ENCODE measurements around the gene IBTK.
"Not testable (repeated sequence)": the region's sequence is repeated elsewhere in the genome, so short reads cannot be mapped to it uniquely, and the experiment has no call there.

The IBTK gene

DNA sequence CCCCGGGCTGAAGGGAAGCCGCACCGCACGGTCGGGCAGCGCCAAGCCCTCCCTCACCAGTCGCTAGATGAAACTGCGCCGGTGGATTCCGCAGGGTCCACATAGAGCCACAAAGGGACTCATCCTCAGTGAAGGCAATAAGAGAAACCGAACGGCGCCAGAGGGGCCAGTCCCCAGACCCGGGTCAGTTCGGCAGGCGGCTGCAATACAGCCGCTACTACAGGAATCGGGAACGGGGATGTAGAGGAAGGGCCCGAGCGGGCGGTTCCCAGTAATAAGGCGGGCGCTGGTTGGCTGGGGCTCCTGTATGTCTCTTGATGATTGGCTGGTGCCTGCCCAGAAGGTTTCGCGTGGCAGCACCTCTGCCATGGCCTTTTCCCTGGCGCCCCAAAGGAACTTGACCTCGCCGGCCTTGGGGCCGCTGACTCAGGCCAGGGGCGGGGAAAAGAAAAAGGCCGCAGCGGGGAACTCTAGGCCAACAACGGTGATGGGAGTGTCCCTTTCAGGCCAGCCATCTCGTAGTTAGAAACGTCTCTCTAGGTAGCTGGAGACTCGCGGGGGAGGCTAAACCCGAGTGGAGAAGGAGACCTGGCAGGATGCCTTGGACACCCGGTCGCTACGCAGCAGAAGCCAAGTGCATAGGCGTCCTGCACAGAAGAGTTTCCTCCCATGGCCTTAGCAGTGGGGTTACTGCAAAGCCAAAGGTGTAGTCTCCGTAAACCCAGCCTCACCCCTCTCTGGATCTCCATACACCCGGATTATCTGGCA, at the start of gene IBTK:
Gene IBTK (minus strand): TSS at position 240 of the 768 bp plus-strand sequence. CDS start 7,258 bp downstream, outside the sequence.
- DNase-seq, result peak; percentile 65 to 80

GRCh38 chr6:82283771-82284410, 36.3 kb upstream of the IBTK start:
- no peak for DNase-seq

DNA sequence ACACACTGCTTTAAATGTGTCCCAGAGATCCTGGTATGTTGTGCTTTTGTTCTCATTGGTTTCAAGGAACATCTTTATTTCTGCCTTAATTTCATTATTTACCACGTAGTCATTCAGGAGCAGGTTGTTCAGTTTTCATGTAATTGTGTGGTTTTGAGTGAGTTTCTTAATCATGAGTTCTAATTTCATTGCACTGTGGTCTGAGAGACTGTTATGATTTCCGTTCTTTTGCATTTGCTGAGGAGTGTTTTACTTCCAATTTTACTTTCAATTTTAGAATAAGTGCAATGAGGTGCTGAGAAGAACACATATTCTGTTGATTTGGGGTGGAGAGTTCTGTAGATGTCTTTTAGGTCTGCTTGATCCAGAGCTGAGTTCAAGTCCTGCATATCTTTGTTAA, 34.0 kb upstream of the IBTK start:
- not testable (repeated sequence) for DNase-seq

DNA sequence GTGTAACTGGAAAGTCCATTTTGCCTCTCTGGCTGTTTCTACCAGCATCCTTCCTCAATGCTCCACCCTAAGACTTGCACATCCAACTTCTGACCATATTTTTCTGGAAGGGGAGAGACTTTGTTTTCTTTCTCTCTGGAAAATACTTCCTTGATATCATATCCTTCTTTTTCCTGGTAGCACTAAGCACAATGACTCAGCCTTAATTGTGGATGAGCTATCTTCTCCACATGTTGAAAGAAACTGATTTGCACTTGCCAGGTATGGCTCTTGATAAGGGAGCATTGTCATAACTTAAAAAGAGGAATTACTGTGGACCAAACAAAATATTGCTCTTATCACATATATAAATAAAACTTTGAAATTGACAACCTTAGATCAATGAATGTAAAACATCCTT, 30.1 kb upstream of the IBTK start:
- no peak for DNase-seq

DNA sequence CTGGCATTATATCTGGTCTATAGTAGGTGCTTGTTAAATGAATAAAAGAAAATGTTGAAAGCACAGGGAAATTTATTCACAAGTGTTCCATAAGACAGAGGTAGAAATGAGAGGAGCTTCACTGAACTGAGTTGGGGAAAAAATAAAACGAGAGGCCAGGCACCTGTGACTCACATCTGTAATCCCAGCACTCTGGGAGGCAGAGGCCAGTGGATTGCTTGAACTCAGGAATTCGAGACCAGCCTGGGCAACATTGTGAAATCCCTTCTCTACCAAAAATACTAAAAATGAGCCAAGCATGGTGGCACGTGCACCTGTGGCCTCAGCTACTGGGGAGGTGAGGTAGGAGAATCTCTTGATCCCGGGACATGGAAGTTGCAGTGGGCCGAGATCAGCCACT, 28.1 kb upstream of the IBTK start:
- DNase-seq, result no peak

DNA sequence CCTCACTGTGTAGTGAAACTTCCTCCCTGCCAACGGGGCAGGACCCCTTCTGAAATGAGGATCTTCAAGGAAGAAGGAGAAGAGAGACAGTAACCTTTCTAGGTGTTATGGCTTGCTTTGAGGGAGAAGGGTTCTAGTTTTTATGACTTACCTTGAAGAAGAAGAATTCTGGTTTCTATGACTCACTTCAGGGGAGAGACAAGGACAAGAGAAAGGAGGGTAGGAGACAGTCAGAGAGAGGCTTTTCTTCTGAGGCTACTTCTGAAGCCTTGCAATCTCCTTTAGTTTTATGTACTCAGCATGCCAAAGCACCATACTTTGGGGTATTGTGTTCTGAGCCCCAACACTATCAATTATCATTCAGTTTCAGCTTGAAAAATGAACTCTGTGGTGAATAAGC, 25.8 kb upstream of the IBTK start:
- DNase-seq, result no peak

- DNase-seq, result peak in 1 of 2 experiments; percentile 7
Measured at GRCh38 chr6:82270881-82271635, 23.5 kb upstream of the IBTK start.

DNA sequence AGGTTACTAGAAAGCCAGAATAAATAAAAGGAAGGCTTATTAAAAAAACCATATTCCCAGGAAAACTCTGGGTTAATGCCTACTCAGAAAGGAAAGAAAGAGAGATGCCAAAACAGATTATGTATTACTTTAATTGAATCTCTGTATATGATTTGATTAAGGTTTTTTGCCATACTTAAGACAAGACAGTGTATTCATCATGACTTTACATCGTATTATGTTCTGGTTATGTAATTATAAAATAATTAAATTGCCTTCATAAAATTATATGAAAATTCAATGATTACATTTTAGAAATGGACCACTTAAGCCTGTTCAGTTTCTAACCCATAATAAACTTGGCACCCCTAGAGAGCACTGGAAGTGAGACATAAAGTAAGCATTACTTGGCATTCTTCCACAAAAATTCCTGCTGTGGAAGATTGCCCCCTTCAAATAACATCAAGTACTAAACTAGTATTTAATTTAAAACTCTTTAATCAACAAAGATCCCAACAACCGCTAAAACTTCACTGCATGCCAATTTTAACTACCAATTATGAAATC, 20.8 kb upstream of the IBTK start:
- DNase-seq, result no peak

GRCh38 chr6:82264824-82265223, 17.3 kb upstream of the IBTK start:
- DNase-seq, result no peak

- DNase-seq, result no peak
Measured at GRCh38 chr6:82264321-82264720, 16.8 kb upstream of the IBTK start.

DNA sequence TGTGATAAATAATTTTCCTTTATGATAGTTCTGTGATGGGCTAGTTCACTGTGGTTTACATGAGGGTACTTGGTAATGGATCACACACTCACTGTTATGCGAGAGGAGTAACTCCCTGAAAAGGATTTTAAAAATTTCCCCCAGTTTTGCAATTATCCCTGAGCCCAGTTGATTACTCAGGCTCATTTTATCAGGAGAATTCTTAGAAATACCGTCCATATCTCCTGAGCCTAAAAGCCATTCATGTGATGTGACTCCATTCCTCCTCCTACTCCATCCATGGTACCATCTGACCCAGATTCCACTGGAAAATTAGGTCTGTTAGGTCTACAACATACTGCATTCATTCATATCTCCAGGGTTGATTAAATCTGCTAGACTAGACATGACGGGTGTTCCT, 16.4 kb upstream of the IBTK start:
- DNase-seq, result no peak

GRCh38 chr6:82260997-82261732, 13.6 kb upstream of the IBTK start:
- no peak for DNase-seq

- no peak for DNase-seq
Measured at GRCh38 chr6:82259389-82259788, 11.8 kb upstream of the IBTK start.

DNA sequence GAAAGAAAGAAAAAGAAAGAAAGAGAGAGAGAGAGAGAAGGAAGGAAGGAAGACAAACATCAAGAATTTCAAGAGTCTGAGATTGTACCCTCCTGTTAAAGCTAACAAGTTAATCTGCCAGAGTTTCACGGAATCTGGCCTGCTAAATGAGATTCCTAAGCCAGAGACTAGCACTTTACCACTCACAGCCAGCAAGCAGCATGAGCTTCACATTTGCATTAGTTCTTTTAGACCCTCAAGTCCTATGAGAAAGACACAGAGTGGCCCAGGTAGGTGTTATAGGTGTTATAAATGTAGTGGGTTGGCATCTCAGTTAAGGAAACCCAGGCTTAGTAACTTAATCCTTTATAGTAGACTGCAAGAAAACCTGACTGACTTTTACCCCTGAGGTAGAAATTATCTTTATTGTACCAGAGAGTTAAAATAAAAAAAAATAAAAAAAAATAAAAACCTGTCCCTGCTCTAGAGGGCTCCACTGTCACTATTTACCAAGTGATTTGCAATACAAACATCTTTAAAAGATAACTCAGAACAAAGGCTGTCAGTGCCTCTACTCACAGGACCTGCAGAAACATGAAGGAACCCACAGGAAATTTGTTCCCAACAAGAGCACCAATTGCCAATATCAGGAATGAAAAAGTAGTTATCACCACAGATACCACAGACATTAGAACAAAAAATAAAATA, 9.7 kb upstream of the IBTK start:
- no peak for DNase-seq

- not testable (repeated sequence) for DNase-seq
Measured at GRCh38 chr6:82254722-82255121, 7.2 kb upstream of the IBTK start.

DNA sequence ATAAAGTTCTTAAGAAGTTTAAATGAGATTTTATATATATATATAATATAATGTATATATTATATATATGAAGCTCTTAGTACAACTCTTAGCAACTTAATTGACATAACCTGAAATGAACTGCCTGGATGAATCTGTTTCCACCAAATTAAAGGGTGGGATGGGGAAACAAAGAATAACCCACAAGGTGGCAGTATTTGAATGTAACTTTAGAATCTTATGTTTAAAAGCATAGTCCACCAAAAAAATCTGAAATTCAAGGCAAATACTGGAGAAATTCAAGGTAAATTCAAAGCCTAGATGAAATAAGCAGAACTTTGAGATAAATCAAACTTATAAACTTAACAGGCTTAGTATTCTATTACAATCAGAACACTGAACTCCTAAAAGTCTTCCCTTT, 4.4 kb upstream of the IBTK start:
- no peak for DNase-seq

DNA sequence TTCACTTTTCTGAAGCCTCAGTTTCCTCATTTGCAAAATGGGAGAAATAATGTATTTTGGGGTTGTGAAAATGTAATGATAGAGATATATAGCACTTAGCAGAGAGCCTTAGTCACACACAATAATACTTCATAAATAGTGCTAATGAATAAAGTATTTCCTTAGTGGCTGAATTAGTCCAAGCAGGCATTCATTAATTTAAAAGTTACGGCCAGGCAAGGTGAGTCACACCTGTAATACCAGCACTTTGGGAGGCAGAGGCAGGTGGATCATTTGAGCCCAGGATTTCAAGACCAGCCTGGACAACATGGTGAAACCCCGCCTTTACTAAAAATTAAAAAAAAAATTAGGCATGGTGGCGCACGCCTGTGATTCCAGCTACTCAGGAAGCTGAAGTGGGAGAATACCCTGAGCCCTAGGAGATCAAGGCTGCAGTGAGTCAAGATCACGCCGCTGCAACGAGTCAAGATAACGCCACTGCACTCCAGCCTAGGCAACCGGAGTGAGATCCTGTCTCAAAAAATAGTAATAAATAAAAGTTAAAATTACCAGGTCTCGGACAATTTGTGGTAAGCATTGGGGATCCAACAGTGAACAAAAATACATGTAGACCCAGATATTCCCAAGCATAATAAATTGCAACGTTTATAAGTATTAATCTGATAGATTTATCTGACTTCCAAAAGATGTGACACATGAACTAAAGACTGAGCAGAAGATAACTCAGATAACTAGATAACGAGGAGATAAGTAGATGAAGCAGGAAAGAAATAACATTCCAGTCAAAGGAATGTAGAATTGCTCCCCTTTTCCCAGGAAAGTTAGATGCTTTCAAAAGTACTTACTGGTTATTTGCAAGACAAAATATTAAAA, 2.1 kb upstream of the IBTK start:
- DNase-seq, result no peak

- DNase-seq, result no peak
Measured at GRCh38 chr6:82248273-82248735, 760 bp upstream of the IBTK start.

- peak; percentile 36 to 37 for DNase-seq
Measured at GRCh38 chr6:82246802-82247504, 591 bp downstream of the IBTK start.

DNA sequence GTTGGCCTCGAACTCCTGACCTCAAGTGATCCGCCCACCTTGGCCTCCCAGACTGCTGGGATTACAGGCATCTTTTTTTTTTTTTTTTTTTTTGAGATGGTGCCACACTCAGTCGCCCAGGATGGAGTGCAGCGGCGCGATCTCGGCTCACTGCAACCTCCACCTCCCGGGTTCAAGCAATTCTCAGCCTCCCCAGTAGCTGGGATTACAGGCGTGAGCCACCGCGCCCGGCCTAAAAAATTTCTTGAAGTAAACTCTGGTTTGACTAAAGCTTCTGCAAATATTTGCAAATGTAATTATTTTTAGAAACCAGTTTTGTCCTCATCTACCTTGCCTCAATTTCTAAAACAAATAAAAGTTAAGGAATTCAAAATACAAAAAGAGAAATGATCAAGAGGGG, 1.2 kb downstream of the IBTK start:
- no peak for DNase-seq

All from NCI-H187 (cell line).